CD14-positive monocyte (primary cell): ENCODE measurements around the gene MSI2. TPM values are rescaled to one million over a fixed set of nuclear protein-coding genes. Genes with fewer than 3 reads are reported as not detected.

Experiments
- DNase-seq, 3 donors: peaks; one replicate each; pipeline ENCODE4 v3.0.0-alpha.2; 2011 to 2022
- H2AFZ ChIP-seq: 2 replicates; pipeline ENCODE4 v1.6.0; 2012; ENCODE audit warnings: mild to moderate bottlenecking, low read depth, low read length, inconsistent platforms; ENCODE audit not compliant: insufficient read depth, poor library complexity, severe bottlenecking
- H3K27ac ChIP-seq, 2 donors: 1 replicate in 1 of 2; 2 replicates in 1 of 2; pipeline ENCODE4 v1.5.1; 2012 to 2013; ENCODE audit warnings: low read length in 2 of 2, control low read depth in 1 of 2, inconsistent platforms in 1 of 2, low read depth in 1 of 2, mild to moderate bottlenecking in 1 of 2
- H3K27me3 ChIP-seq, 2 donors: one replicate each; pipeline versions ENCODE4 v1.6.0 to v1.6.1; 2011 to 2013; ENCODE audit warnings: low read length in 2 of 2; ENCODE audit not compliant: control insufficient read depth in 2 of 2, insufficient read depth in 2 of 2
- H3K36me3 ChIP-seq, 2 donors: replicated peaks in 1 of 2; 1 replicate in 1 of 2; 2 replicates in 1 of 2; pipeline versions ENCODE4 v1.5.1 to v1.6.1; 2012 to 2013; ENCODE audit warnings: low read length in 2 of 2, control low read depth in 1 of 2, inconsistent platforms in 1 of 2, mild to moderate bottlenecking in 1 of 2; ENCODE audit not compliant: insufficient read depth in 2 of 2, control insufficient read depth in 1 of 2
- H3K4me1 ChIP-seq, 2 donors: 1 replicate in 1 of 2; 2 replicates in 1 of 2; pipeline versions ENCODE4 v1.5.1 to v1.6.1; 2012 to 2013; ENCODE audit warnings: low read length in 2 of 2, control low read depth in 1 of 2, inconsistent platforms in 1 of 2, mild to moderate bottlenecking in 1 of 2, moderate library complexity in 1 of 2; ENCODE audit not compliant: insufficient read depth in 2 of 2, control insufficient read depth in 1 of 2
- H3K4me2 ChIP-seq: replicated peaks from 2 replicates; pipeline ENCODE3; 2012; ENCODE audit warnings: low read length, moderate library complexity, mild to moderate bottlenecking; ENCODE audit not compliant: poor library complexity, severe bottlenecking; ENCODE audit errors: extremely low read depth
- H3K4me3 ChIP-seq, 3 experiments: fragments of 200-600 bp in 1 of 3; sonication (generic) in 1 of 3; replicated peaks in 1 of 3; 1 replicate in 2 of 3; 2 replicates in 1 of 3; pipeline ENCODE4 v1.5.1; 2011 to 2013; ENCODE audit warnings: low read length in 3 of 3, mild to moderate bottlenecking in 3 of 3, control low read depth in 2 of 3, low read depth in 2 of 3, inconsistent platforms in 1 of 3, moderate library complexity in 1 of 3
- H3K79me2 ChIP-seq: 2 replicates; pipeline ENCODE4 v1.6.0; 2012; ENCODE audit warnings: mild to moderate bottlenecking, control low read depth, inconsistent platforms, low read length, moderate library complexity; ENCODE audit not compliant: insufficient read depth
- H3K9ac ChIP-seq: 2 replicates; pipeline ENCODE4 v1.6.0; 2017; ENCODE audit warnings: low read length, mild to moderate bottlenecking; ENCODE audit not compliant: insufficient read depth, poor library complexity, severe bottlenecking
- H3K9me3 ChIP-seq, 2 donors: replicated peaks in 1 of 2; 1 replicate in 1 of 2; 2 replicates in 1 of 2; pipeline versions ENCODE4 v1.5.1 to v1.6.1; 2012 to 2013; ENCODE audit warnings: low read length in 2 of 2, control low read depth in 1 of 2; ENCODE audit not compliant: control insufficient read depth in 1 of 2, insufficient read depth in 1 of 2
- H4K20me1 ChIP-seq: 2 replicates; pipeline ENCODE4 v1.6.0; 2012; ENCODE audit warnings: mild to moderate bottlenecking, low read length, control low read depth, moderate library complexity; ENCODE audit not compliant: insufficient read depth
- H3K27ac Mint-ChIP-seq, 7 donors: one replicate each; pipeline ENCODE4 v1.8.0; 2020; ENCODE audit warnings: mild to moderate bottlenecking in 7 of 7, mixed read lengths in 7 of 7, moderate library complexity in 6 of 7, inconsistent platforms in 2 of 7
- H3K27me3 Mint-ChIP-seq, 3 donors: one replicate each; pipeline ENCODE4 v1.8.0; 2021 to 2022; ENCODE audit warnings: low read depth in 3 of 3, mild to moderate bottlenecking in 3 of 3, mixed read lengths in 3 of 3, moderate library complexity in 3 of 3, inconsistent platforms in 1 of 3
- H3K36me3 Mint-ChIP-seq, 2 donors: one replicate each; pipeline ENCODE4 v1.8.0; 2020; ENCODE audit warnings: mixed read lengths in 2 of 2, inconsistent platforms in 1 of 2, mild to moderate bottlenecking in 1 of 2
- H3K4me1 Mint-ChIP-seq: one replicate; pipeline ENCODE4 v1.8.0; 2020; ENCODE audit warnings: mild to moderate bottlenecking, mixed read lengths
- H3K4me3 Mint-ChIP-seq, 2 donors: one replicate each; pipeline ENCODE4 v1.8.0; 2020; ENCODE audit warnings: mild to moderate bottlenecking in 2 of 2, mixed read lengths in 2 of 2, moderate library complexity in 1 of 2
- H3K9me3 Mint-ChIP-seq, 7 donors: one replicate each; pipeline ENCODE4 v1.8.0; 2020 to 2022; ENCODE audit warnings: mixed read lengths in 7 of 7, mild to moderate bottlenecking in 6 of 7, moderate library complexity in 6 of 7, inconsistent platforms in 2 of 7
- CTCF ChIP-seq: fragments of 200-600 bp; IDR thresholded peaks from one replicate; pipeline ENCODE4 v1.8.0; 2022; ENCODE audit warnings: antibody characterized with exemption, mild to moderate bottlenecking
- WGBS: methylation state at CpG from one replicate; pipeline ENCODE4 v1.1.5; 2013; ENCODE audit warnings: missing lambda C conversion rate; ENCODE audit not compliant: insufficient coverage; 5-methylcytosine and 5-hydroxymethylcytosine counted together
- intact Hi-C, 2 donors: fragments of 100-400 bp; cut with micrococcal nuclease; formaldehyde crosslinking; loops; one replicate each; pipeline versions ENCODE4 v1.15.0 to v1.15.1; 2023
- polyA plus RNA-seq, 3 donors: library from polyadenylated mRNA; depleted of rRNA in 1 of 3; unstranded in 2 of 3; stranded (reverse) in 1 of 3; fragments of 300-500 nt in 2 of 3; fragments of >200 nt in 1 of 3; fragmentation: Illumina TruSeq in 2 of 3; gene quantifications; 1 replicate in 2 of 3; 2 replicates in 1 of 3; pipeline ENCODE4 v1.2.3, GENCODE V29; 2012 to 2021

The MSI2 gene
- polyA plus RNA-seq, 3 donors, result 0.20 to 6.6 (median 0.37) TPM

DNA sequence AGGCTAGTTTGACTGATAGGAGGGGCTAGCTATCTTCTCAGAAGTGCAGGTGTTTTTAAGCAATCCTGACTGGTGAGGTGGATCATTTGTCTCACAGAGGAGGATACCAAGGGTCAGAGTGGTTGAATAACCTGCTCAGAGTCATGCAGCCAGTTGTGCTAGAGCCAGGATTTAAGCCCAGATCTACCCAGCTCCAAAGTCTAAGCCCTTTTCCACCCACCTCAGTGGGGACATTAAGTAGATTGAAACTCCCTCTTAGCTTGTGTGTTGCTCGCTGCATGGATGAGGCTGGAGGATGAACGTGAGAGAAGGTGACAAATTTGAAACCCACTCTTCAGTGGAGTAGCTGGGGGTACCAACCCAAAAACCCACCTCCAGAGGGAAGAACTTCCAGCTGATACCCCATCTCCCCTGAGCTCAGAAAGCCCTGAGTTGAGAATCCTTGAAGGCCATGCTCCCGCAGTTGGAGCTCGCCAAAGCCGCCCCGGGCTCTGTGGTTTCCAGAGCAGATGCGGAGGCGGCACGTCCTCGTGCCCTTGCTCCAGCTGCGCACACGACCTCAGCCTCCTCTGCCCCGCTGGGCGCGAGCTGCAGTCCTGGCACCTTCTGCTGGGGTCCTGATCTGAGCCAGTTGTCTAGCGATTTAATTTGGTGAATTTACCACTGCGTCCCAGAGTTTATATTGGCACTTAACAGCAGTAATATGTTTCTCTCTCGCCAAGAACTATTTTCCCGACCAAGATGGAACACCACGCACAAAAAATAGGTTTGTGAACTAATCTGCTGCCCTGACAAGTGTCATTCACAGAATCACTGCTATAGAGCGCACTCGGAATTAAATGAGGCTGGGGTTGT lies 329.2 kb downstream of the MSI2 start:
- H3K27me3 ChIP-seq, result no peaks in the 10 kb centered on the region
- WGBS, result 91% methylated on average over 20 of the region's 22 CpGs
- no peak overlapping the region for H3K4me3 Mint-ChIP-seq
- no peaks in the 10 kb centered on the region for H3K36me3 ChIP-seq
- peaks cover 0 to 4% (median 2%) of the 10 kb centered on the region in 3 donors for H3K27me3 Mint-ChIP-seq
- H3K27ac ChIP-seq, result no peak overlapping the region
- H3K9me3 Mint-ChIP-seq, result no peaks in the 10 kb centered on the region
- H3K9ac ChIP-seq, result no peak overlapping the region
- H3K79me2 ChIP-seq, result no peaks in the 10 kb centered on the region
- H4K20me1 ChIP-seq, result no peaks in the 10 kb centered on the region
- no peaks in the 10 kb centered on the region for H3K9me3 ChIP-seq
- no peak overlapping the region for H3K4me2 ChIP-seq
- TF ChIP-seq CTCF, result no peak
- H3K36me3 Mint-ChIP-seq, result peaks cover 0 to 4% of the 10 kb centered on the region in 2 donors
- peaks cover 3% of the 10 kb centered on the region for H3K4me1 Mint-ChIP-seq
- no peaks in the 10 kb centered on the region for H3K4me1 ChIP-seq
- no peak overlapping the region for H2AFZ ChIP-seq
- intact Hi-C loops, result no loop called here
- H3K4me3 ChIP-seq, result no peak overlapping the region
- no peak for DNase-seq
- H3K27ac Mint-ChIP-seq, result peak overlapping the region in 1 of 7 donors; percentile 7

DNA sequence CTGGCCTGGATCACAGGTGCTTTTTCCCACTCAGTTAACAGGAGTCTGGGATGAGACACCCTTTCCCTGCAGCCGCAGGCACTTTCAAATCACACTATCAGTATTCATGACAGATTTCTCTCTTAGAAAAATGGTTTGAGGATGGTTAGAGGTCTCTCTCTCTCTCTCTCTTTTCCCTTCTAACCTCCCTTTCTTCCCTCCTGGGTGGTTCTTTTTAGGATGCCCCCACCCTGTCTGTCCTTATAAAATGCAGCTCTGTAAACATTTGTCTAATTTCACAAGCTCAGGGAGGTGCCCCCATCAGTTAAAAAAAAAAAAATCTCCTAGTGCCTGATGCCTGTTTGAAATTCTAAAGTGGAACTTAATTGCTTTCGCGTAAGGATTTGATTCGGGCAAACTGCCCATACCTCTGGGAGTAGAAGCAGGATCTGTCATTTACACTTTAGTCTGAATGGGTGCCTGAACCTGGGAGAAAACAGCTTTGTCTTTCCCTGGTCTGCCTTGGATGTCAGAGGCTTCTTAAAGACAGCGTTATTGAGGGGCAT lies 329.9 kb downstream of the MSI2 start:
- Histone ChIP-seq H3K4me3 (no peak overlapping the region), H3K4me1 (no peaks in the 10 kb centered on the region), H3K27me3 (no peaks in the 10 kb centered on the region), H3K79me2 (no peaks in the 10 kb centered on the region), H3K9me3 (no peaks in the 10 kb centered on the region), H4K20me1 (no peaks in the 10 kb centered on the region), H3K4me2 (no peak overlapping the region), H3K36me3 (no peaks in the 10 kb centered on the region), H3K9ac (no peak overlapping the region), H3K27ac (no peak overlapping the region), H2AFZ (no peak overlapping the region)
- Mint-ChIP-seq H3K27ac (no peak overlapping the region), H3K9me3 (no peaks in the 10 kb centered on the region), H3K27me3 (peaks cover 0 to 4% (median 2%) of the 10 kb centered on the region in 3 donors), H3K4me1 (peaks cover 3% of the 10 kb centered on the region), H3K4me3 (no peak overlapping the region), H3K36me3 (peaks cover 0 to 4% of the 10 kb centered on the region in 2 donors)
- WGBS, result 88% methylated on average over 4 of the region's 5 CpGs
- TF ChIP-seq CTCF, result no peak
- intact Hi-C loops, result no loop called here
- no peak for DNase-seq
